Skeletal muscle satellite cell (primary cell): ENCODE measurements around the gene CCDC187.
"Not testable (repeated sequence)": the region's sequence is repeated elsewhere in the genome, so short reads cannot be mapped to it uniquely, and the experiment has no call there.

ENCODE experiments used
- H3K27me3 ChIP-seq: 2 replicates; pipeline ENCODE4 v1.7.0; 2013; ENCODE audit warnings: low read length; ENCODE audit not compliant: control insufficient read depth, insufficient read depth
- H3K36me3 ChIP-seq: 2 replicates; pipeline ENCODE4 v1.7.0; 2013; ENCODE audit warnings: mild to moderate bottlenecking, control low read depth, low read length; ENCODE audit not compliant: insufficient read depth
- H3K4me1 ChIP-seq: 2 replicates; pipeline ENCODE4 v1.7.0; 2013; ENCODE audit warnings: low read length; ENCODE audit not compliant: control insufficient read depth, insufficient read depth
- H3K4me2 ChIP-seq: 2 replicates; pipeline ENCODE4 v1.7.0; 2013; ENCODE audit warnings: mild to moderate bottlenecking, low read length
- H3K4me3 ChIP-seq: 2 replicates; pipeline ENCODE4 v1.7.0; 2013; ENCODE audit warnings: low read length
- H3K9ac ChIP-seq: 2 replicates; pipeline ENCODE4 v1.7.0; 2013; ENCODE audit warnings: mild to moderate bottlenecking, low read depth, low read length, moderate library complexity
- H3K9me3 ChIP-seq: replicated peaks from 2 replicates; pipeline ENCODE4 v1.7.0; 2013; ENCODE audit warnings: mild to moderate bottlenecking, control low read depth, low read length

Gene CCDC187

DNA sequence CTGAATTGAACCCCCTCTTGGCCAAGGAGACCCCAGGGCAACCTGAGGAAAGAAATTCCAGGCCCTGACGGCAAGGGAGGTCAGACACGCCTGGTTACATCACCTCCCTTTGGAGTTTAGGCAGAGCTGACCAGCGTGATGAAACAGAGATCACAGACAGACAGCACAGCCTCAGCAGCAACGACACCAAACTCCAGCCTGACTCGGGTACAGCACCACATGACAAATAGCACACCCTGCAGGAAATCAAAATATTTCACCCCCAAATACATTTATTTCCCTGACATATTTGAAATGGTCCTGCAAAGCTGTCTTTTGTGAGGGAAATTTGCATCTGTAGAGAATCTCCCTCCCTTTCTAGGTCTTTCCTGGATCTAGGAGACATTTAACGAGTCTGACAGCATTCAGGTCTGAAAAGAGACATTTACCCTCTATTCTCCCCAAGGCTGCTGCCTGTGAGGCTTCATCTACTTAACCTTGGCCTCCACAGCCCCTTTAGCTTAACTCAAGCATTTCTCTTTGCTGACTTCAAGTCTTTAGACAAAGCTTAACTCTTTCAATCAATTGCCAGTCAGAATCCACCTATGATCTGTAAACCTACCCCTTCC lies 60.9 kb downstream of the CCDC187 start:
- H3K9ac ChIP-seq = no peak overlapping the region
- no peak overlapping the region for H3K4me3 ChIP-seq
- H3K4me1 ChIP-seq = peaks cover 15% of the 10 kb centered on the region
- H3K4me2 ChIP-seq = no peak overlapping the region
- peaks cover 4% of the 10 kb centered on the region for H3K27me3 ChIP-seq
- H3K9me3 ChIP-seq = no peaks in the 10 kb centered on the region
- no peaks in the 10 kb centered on the region for H3K36me3 ChIP-seq

DNA sequence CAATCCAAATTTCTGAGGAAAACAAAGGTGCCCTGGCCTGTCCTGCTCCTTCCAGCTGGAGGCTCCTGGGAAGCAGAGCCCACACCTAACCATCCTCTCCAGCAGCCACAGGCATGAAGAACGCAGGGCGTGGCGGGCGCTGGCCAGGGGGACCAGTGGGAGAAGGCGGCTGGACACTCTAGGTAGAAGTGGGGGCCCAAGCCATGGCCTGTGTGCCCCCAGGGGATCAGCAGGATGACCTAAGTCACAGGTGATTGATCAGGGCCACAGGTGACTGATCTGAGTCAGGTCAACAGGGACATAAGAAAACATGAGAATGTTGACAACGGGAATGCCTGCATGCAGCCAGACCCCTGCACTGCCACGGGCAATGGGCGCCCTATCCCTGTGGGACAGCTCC lies 61.6 kb downstream of the CCDC187 start:
- Histone ChIP-seq H3K4me1 (peaks cover 15% of the 10 kb centered on the region), H3K27me3 (no peaks in the 10 kb centered on the region), H3K9ac (no peak overlapping the region), H3K9me3 (no peaks in the 10 kb centered on the region), H3K36me3 (no peaks in the 10 kb centered on the region), H3K4me2 (no peak overlapping the region), H3K4me3 (no peak overlapping the region)

DNA sequence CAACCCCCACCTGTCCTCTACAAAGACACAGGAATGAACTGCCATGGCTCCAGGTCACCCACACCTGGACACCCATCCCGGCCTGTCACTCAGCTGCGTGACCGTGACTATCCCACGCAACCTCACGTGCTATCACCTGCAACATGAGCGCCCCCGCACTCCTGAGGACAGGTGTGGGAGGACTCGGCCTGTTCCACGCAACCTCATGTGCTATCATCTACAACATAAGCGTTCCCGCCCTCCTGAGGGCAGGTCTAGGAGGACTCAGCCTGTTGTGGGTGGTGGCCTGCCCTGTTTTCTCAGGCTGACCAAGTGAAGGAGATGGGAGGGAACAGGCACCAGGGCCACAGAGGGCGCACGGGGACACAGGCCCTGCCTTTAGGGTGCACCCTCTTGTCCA lies 62.4 kb downstream of the CCDC187 start:
- Histone ChIP-seq H3K4me2 (no peak overlapping the region), H3K27me3 (no peaks in the 10 kb centered on the region), H3K4me1 (peaks cover 15% of the 10 kb centered on the region), H3K9ac (no peak overlapping the region), H3K9me3 (no peaks in the 10 kb centered on the region), H3K36me3 (no peaks in the 10 kb centered on the region), H3K4me3 (no peak overlapping the region)

DNA sequence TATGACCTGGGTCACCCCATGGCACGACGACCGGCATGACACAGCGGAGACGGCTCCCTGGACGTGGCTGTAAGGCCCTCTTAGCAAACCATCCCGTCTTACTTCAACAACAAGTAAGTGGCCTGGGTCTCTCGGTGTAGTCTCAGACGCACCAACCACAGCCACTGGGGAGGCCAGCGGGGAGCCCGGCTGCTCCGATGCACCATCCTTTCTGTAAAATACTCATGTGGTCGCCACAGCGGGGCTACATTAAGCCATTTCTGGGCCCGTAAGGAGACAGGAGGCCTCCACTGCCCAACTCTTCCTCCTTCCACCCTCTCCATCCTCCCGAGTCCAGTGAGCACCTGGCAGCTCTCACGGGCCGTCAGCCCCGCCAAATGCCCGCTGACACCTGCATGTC lies 63.0 kb downstream of the CCDC187 start:
- H3K9me3 ChIP-seq = no peaks in the 10 kb centered on the region
- no peak overlapping the region for H3K4me3 ChIP-seq
- H3K36me3 ChIP-seq = no peaks in the 10 kb centered on the region
- H3K9ac ChIP-seq = no peak overlapping the region
- H3K4me1 ChIP-seq = peaks cover 15% of the 10 kb centered on the region
- H3K27me3 ChIP-seq = no peaks in the 10 kb centered on the region
- H3K4me2 ChIP-seq = no peak overlapping the region

DNA sequence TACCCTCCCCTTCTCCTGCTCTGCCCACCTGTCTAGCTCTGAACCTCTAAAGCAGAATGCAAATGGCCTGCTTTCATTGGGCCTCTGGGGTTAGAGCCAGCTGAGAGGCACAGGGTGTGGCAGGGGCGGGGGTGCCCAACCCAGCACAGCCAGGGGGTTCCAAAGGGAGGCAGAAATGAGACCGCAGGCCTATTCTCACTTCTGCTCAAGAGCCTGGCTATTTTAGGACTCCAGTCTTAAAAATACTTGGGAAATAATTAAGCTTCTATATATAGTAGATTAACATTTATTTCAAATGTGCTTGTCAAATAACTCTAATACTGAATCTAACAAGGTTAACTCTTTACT lies 63.9 kb downstream of the CCDC187 start:
- H3K4me1 ChIP-seq = peaks cover 14% of the 10 kb centered on the region
- H3K9me3 ChIP-seq = no peaks in the 10 kb centered on the region
- no peak overlapping the region for H3K9ac ChIP-seq
- no peak overlapping the region for H3K4me3 ChIP-seq
- H3K27me3 ChIP-seq = no peaks in the 10 kb centered on the region
- H3K4me2 ChIP-seq = no peak overlapping the region
- H3K36me3 ChIP-seq = no peaks in the 10 kb centered on the region

DNA sequence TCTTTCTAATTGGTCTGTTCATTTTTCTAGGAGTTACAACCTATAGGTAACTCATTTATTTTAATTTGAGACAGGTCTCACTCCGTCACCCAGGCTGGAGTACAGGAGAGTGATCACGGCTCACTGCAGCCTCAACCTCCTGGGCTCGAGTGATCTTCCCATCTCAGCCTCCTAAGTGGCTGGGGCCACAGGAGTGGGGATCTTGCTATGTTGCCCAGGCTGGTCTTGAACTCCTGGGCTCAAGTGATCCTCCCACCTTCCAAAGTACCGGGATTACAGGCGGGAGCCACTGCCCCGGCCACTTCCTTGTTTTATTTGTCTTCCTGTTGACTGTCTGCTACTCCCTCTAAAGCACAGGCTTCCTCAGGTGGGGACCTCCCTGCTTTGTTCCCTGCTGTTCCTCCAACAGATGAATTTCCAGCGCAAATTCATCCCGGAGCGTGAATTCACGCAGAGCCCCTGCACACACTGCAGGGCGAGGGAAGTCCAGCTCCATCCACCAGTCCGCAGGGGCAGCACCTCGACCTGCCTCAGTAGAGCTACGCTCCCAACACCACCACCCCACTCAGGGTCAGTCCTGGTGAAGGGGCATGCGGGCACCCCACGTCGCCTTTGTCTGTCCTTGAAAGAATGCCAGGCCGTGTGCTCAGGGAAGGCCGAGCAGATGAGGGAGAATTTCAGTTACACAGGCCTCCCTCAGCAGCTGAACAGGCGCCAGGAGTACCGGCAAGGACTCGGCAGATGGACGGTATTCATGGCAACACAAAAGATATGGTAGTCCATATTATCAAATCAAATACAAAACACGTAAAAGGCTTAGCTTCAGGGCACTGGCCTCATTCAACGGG lies 64.5 kb downstream of the CCDC187 start:
- no peaks in the 10 kb centered on the region for H3K27me3 ChIP-seq
- H3K4me1 ChIP-seq = peaks cover 8% of the 10 kb centered on the region
- no peak overlapping the region for H3K9ac ChIP-seq
- no peak overlapping the region for H3K4me3 ChIP-seq
- H3K36me3 ChIP-seq = no peaks in the 10 kb centered on the region
- no peak overlapping the region for H3K4me2 ChIP-seq
- H3K9me3 ChIP-seq = no peaks in the 10 kb centered on the region

DNA sequence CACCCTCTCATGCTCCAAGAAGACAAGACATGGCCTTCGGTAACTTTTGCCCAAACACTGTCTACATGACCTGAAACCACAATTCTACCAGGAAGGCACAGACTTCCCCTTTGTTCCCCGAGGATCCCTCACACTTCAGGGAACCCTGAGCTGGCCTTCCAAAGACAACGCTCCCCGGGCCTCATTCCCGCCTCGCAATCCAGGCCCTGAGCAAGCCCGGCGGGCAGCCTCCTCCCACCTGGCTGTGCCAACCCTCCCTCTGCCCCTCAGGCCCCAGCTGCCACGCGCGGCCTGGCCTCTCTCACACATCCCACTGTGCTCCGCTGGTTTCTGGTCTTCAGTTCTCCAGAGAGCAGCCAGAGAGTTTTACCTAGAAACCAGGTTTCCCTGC lies 65.6 kb downstream of the CCDC187 start:
- Histone ChIP-seq H3K36me3 (no peaks in the 10 kb centered on the region), H3K4me1 (no peaks in the 10 kb centered on the region), H3K4me2 (no peak overlapping the region), H3K9me3 (no peaks in the 10 kb centered on the region), H3K27me3 (no peaks in the 10 kb centered on the region), H3K9ac (no peak overlapping the region), H3K4me3 (no peak overlapping the region)

DNA sequence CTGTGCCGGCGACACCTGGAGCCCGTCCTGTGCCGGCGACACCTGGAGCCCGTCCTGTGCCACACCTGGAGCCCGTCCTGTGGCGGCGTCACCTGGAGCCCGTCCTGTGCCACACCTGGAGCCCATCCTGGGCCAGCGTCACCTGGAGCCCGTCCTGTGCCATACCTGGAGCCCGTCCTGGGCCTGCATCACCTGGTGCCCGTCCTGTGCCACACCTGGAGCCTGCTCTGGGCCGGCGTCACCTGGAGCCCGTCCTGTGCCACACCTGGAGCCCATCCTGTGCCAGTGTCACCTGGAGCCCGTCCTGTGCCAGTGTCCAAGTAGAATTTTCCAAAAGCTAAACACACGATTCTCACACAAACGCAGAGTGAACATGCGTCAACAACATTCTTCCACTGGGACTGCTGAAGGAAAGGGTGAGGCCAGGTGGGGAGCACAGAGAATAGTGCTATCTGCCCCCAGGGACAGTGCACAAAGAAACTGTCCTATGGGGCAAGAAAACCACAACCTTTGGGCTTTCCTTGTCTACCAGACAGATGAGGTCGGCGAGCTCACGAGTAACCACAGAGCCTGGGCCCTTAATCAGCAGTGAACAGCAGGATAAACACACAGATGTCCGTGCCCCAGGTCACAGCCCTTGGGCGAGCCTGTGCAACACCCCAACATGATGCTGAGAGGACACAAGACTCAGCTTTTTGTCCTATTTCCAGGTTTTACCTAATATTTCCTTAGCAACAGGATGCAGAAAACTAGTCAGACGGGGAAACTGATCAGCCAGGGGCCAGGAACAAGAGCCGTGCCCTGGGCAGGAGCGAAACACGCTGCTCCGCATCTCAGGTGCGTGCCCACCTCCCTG lies 66.2 kb downstream of the CCDC187 start:
- Histone ChIP-seq H3K4me1 (no peaks in the 10 kb centered on the region), H3K36me3 (no peaks in the 10 kb centered on the region), H3K9ac (no peak overlapping the region), H3K9me3 (no peaks in the 10 kb centered on the region), H3K4me3 (no peak overlapping the region), H3K4me2 (no peak overlapping the region), H3K27me3 (no peaks in the 10 kb centered on the region)

DNA sequence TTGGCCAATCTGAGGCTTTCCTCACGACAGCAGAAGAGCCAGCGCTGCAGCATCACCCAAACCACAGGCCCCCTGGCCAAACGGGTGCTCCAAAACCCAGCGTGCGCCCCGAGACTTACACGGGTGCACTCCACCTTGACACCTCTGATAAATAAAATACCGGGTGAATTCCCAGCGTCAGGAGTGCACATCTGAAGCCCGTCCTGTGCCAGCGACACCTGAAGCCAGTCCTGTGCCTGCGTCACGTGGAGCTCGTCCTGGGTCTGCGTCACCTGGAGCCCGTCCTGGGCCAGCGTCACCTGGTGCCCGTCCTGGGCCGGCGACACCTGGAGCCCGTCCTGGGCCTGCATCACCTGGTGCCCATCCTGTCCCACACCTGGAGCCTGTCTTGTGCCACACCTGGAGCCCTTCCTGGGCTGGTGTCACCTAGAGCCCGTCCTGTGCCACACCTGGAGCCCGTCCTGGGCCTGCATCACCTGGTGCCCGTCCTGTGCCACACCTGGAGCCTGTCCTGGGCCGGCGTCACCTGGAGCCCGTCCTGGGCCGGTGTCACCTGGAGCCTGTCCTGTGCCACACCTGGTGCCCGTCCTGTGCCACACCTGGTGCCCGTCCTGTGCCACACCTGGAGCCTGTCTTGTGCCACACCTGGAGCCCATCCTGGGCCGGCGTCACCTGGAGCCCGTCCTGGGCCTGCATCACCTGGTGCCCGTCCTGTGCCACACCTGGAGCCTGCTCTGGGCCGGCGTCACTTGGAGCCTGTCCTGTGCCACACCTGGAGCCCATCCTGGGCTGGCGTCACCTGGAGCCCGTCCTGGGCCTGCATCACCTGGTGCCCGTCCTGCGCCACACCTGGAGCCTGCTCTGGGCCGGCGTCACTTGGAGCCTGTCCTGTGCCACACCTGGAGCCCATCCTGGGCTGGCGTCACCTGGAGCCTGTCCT lies 67.2 kb downstream of the CCDC187 start:
- not testable (repeated sequence) for H3K36me3 ChIP-seq, H3K4me1 ChIP-seq, H3K9ac ChIP-seq, H3K27me3 ChIP-seq, H3K4me2 ChIP-seq, H3K9me3 ChIP-seq, H3K4me3 ChIP-seq

DNA sequence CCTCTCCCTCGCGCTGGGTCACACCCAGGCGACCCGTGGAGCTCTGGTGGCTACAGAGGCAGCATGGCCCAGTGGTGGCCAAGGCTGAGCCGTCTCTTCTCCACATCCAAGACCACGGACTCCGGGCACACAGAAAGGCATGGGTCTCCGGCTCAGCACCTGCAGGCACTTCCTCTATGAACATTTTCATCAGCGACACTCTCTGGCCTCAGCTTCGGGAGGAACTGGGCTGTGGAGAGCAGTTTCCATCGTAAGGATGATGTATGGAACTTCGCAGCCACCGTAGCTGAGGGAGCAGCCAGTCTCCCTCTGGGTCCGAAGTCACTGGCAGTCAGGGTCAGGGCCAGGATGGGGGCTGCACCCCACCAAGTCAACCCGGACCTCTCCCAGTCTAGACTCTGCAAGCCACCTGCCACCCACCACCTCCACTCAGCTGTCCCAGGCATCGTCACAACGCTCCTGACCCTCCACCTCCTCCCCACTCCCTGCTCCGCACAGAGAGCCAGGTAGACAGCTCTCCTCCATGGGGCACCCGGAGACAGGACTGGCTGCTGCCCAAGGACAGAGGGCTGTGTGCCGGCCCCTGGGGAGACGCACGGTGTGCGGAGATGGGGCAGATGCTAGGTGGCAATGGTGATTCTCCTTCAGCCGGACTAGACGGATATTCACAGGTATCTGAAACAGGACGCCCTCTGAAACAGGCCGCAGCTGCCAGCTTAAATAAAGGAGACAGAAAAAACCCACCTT lies 68.0 kb downstream of the CCDC187 start:
- H3K36me3 ChIP-seq = no peaks in the 10 kb centered on the region
- no peaks in the 10 kb centered on the region for H3K4me1 ChIP-seq
- no peak overlapping the region for H3K9ac ChIP-seq
- H3K9me3 ChIP-seq = no peaks in the 10 kb centered on the region
- no peak overlapping the region for H3K4me3 ChIP-seq
- H3K4me2 ChIP-seq = no peak overlapping the region
- no peaks in the 10 kb centered on the region for H3K27me3 ChIP-seq
